H9 (cell line): ENCODE measurements around the gene PNPLA2. TPM values are rescaled to one million over a fixed set of nuclear protein-coding genes. Genes with fewer than 3 reads are reported as not detected.

Experiments
- DNase-seq: peaks from one replicate; pipeline ENCODE4 v3.0.0-alpha.2; 2017
- H2AFZ ChIP-seq: one replicate; pipeline ENCODE4 v1.6.1; 2013; ENCODE audit warnings: mild to moderate bottlenecking, low read length, control low read depth, moderate library complexity
- H2AK5ac ChIP-seq: 2 replicates; pipeline ENCODE4 v1.6.1; 2013; ENCODE audit warnings: low read length, control low read depth, mixed read lengths; ENCODE audit not compliant: insufficient read length
- H2BK120ac ChIP-seq: one replicate; pipeline ENCODE4 v1.6.1; 2013; ENCODE audit warnings: low read depth, mild to moderate bottlenecking, low read length, control low read depth, inconsistent platforms; ENCODE audit not compliant: poor library complexity, severe bottlenecking
- H2BK12ac ChIP-seq: 2 replicates; pipeline ENCODE4 v1.6.1; 2013; ENCODE audit warnings: low read length, control low read depth, mixed read lengths, low read depth; ENCODE audit not compliant: insufficient read length
- H2BK15ac ChIP-seq: 2 replicates; pipeline ENCODE4 v1.6.1; 2013; ENCODE audit warnings: low read depth, low read length, control low read depth
- H2BK20ac ChIP-seq: one replicate; pipeline ENCODE4 v1.6.1; 2013; ENCODE audit warnings: low read depth, mild to moderate bottlenecking, low read length, control low read depth, inconsistent platforms; ENCODE audit not compliant: poor library complexity, severe bottlenecking
- H2BK5ac ChIP-seq: 2 replicates; pipeline ENCODE4 v1.6.1; 2013; ENCODE audit warnings: low read length, control low read depth, mixed read lengths; ENCODE audit not compliant: insufficient read length
- H3K14ac ChIP-seq: 2 replicates; pipeline ENCODE4 v1.6.1; 2013; ENCODE audit warnings: low read length, control low read depth; ENCODE audit not compliant: insufficient read depth
- H3K18ac ChIP-seq: 2 replicates; pipeline ENCODE4 v1.6.1; 2013; ENCODE audit warnings: low read depth, mild to moderate bottlenecking, mixed read lengths, low read length, control low read depth; ENCODE audit not compliant: insufficient read length
- H3K23ac ChIP-seq: 2 replicates; pipeline ENCODE4 v1.6.1; 2013; ENCODE audit warnings: low read length, control low read depth, mixed read lengths, low read depth; ENCODE audit not compliant: insufficient read length
- H3K23me2 ChIP-seq: 2 replicates; pipeline ENCODE4 v1.6.1; 2013; ENCODE audit warnings: low read depth, mild to moderate bottlenecking, mixed read lengths, low read length, control low read depth; ENCODE audit not compliant: insufficient read length, poor library complexity, severe bottlenecking
- H3K27ac ChIP-seq: 2 replicates; pipeline ENCODE4 v1.5.1; 2013; ENCODE audit warnings: low read length, control low read depth, mixed read lengths, low read depth; ENCODE audit not compliant: insufficient read length
- H3K27me3 ChIP-seq: 2 replicates; pipeline ENCODE4 v1.6.1; 2013; ENCODE audit warnings: low read length, control low read depth, inconsistent platforms; ENCODE audit not compliant: insufficient read depth
- H3K4ac ChIP-seq: 2 replicates; pipeline ENCODE4 v1.6.1; 2013; ENCODE audit warnings: low read depth, mild to moderate bottlenecking, control low read depth, inconsistent platforms, low read length, moderate library complexity
- H3K4me1 ChIP-seq: 2 replicates; pipeline ENCODE4 v1.6.1; 2013; ENCODE audit warnings: low read length, control low read depth, inconsistent platforms; ENCODE audit not compliant: insufficient read depth
- H3K4me2 ChIP-seq: 2 replicates; pipeline ENCODE4 v1.6.1; 2013; ENCODE audit warnings: low read length, control low read depth, mixed read lengths; ENCODE audit not compliant: insufficient read length, insufficient read depth
- H3K56ac ChIP-seq: 2 replicates; pipeline ENCODE4 v1.6.1; 2013; ENCODE audit warnings: low read depth, mild to moderate bottlenecking, mixed read lengths, low read length, control low read depth; ENCODE audit not compliant: insufficient read length
- H3K79me1 ChIP-seq: 2 replicates; pipeline ENCODE4 v1.6.1; 2013; ENCODE audit warnings: low read depth, mild to moderate bottlenecking, moderate library complexity, low read length, control low read depth, inconsistent platforms; ENCODE audit not compliant: insufficient read depth, poor library complexity, severe bottlenecking
- H3K79me2 ChIP-seq: 2 replicates; pipeline ENCODE4 v1.6.1; 2013; ENCODE audit warnings: low read length, control low read depth, inconsistent platforms; ENCODE audit not compliant: insufficient read depth
- H3K9ac ChIP-seq: 2 replicates; pipeline ENCODE4 v1.6.1; 2013; ENCODE audit warnings: low read length, control low read depth, mixed read lengths; ENCODE audit not compliant: insufficient read length; ENCODE audit errors: extremely low read depth
- H3K9me3 ChIP-seq: one replicate; pipeline ENCODE4 v1.6.1; 2013; ENCODE audit warnings: low read depth, low read length, inconsistent platforms; ENCODE audit not compliant: control insufficient read depth
- H3T11ph ChIP-seq: one replicate; pipeline ENCODE4 v1.6.1; 2013; ENCODE audit warnings: mild to moderate bottlenecking, low read length, control low read depth, inconsistent platforms
- H4K20me1 ChIP-seq: one replicate; pipeline ENCODE4 v1.6.1; 2013; ENCODE audit not compliant: control insufficient read depth, insufficient read length, insufficient read depth
- H4K5ac ChIP-seq: 2 replicates; pipeline ENCODE4 v1.6.1; 2013; ENCODE audit warnings: low read depth, mild to moderate bottlenecking, mixed read lengths, low read length, control low read depth; ENCODE audit not compliant: insufficient read length
- H4K8ac ChIP-seq: replicated peaks from 2 replicates; pipeline ENCODE4 v1.6.1; 2013; ENCODE audit warnings: low read length, control low read depth, mixed read lengths, low read depth; ENCODE audit not compliant: insufficient read length
- H4K91ac ChIP-seq: 2 replicates; pipeline ENCODE4 v1.6.1; 2013; ENCODE audit warnings: low read depth, mild to moderate bottlenecking, moderate library complexity, mixed read lengths, low read length, control low read depth; ENCODE audit not compliant: insufficient read length
- H3K27ac Mint-ChIP-seq, 3 experiments: 2 replicates in 2 of 3; 3 replicates in 1 of 3; pipeline ENCODE4 v1.8.0; 2020 to 2021; ENCODE audit warnings: mixed read lengths in 3 of 3, mild to moderate bottlenecking in 1 of 3, moderate library complexity in 1 of 3
- H3K27me3 Mint-ChIP-seq: 2 replicates; pipeline ENCODE4 v1.8.0; 2021; ENCODE audit warnings: low read depth, mild to moderate bottlenecking, moderate library complexity, mixed read lengths
- H3K36me3 Mint-ChIP-seq, 3 experiments: 2 replicates in 2 of 3; 3 replicates in 1 of 3; pipeline ENCODE4 v1.8.0; 2020 to 2021; ENCODE audit warnings: low read depth in 3 of 3, mixed read lengths in 3 of 3; ENCODE audit not compliant: insufficient read depth in 1 of 3
- H3K4me1 Mint-ChIP-seq, 2 experiments: 2 replicates each; pipeline ENCODE4 v1.8.0; 2020; ENCODE audit warnings: mixed read lengths in 2 of 2
- H3K4me3 Mint-ChIP-seq, 2 experiments: 2 replicates in 1 of 2; 3 replicates in 1 of 2; pipeline ENCODE4 v1.8.0; 2020 to 2021; ENCODE audit warnings: mild to moderate bottlenecking in 2 of 2, mixed read lengths in 2 of 2, moderate library complexity in 1 of 2
- H3K9me3 Mint-ChIP-seq, 2 experiments: 2 replicates in 1 of 2; 3 replicates in 1 of 2; pipeline ENCODE4 v1.8.0; 2020; ENCODE audit warnings: mild to moderate bottlenecking in 2 of 2, mixed read lengths in 2 of 2, moderate library complexity in 1 of 2
- CTCF ChIP-seq: fragments of 200-600 bp; sonication (generic); conservative IDR thresholded peaks from 3 replicates; pipeline ENCODE4 v1.8.0; 2021; ENCODE audit warnings: antibody characterized with exemption, mild to moderate bottlenecking
- WGBS: extraction: QIAGEN DNeasy Blood & Tissue Kit; methylation state at CpG from one replicate; pipeline ENCODE4 v1.1.7; 2013; ENCODE audit warnings: missing lambda C conversion rate, low lambda C conversion rate, mixed read lengths; ENCODE audit not compliant: insufficient read length; ENCODE audit errors: extremely low coverage; 5-methylcytosine and 5-hydroxymethylcytosine counted together
- total RNA-seq: library from RNA; stranded (reverse); gene quantifications from 2 replicates; pipeline ENCODE4 v1.2.1, GENCODE V29; 2021

Gene PNPLA2
- total RNA-seq, 1 experiment from 2014 or later: 67.3 TPM

DNA sequence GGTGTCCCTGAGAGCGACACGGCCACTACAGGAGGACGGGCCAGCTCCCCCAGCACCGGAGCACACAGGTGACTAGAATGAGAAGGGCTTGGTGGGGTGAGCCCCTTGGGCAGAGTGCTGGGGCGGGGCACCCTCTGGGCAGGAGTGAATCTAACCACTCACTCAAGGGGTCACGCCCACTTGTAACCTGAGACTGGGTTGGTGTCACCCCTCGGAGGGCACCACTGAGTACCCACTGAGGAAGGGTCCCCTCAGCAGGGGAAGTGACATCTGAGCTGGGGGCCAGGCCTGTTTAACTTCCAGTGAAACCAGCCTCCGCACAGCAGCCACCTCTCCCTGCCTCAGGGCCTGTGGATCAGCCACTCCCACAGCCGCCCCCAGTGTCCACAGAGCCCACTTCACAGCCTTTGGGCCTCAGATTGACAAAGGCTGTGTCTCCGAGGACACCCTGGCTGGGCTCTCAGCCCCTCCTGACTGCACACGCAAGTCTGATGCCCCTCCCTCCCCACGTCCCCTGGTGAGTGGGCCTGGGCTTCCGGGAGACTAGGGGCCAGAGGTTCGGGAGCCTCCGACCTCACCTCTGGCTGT, 47.0 kb upstream of the PNPLA2 start:
- no peak for TF ChIP-seq CTCF
- peak; percentile 53 for DNase-seq
- H2BK20ac ChIP-seq: no peak overlapping the region
- H3K4me1 ChIP-seq: no peaks in the 10 kb centered on the region
- no peak overlapping the region for H2BK15ac ChIP-seq
- H2AFZ ChIP-seq: no peak overlapping the region
- no CpG with 5 or more reads among the region's 15 CpGs for WGBS
- no peaks in the 10 kb centered on the region for H4K20me1 ChIP-seq
- H3K23me2 ChIP-seq: peaks cover 6% of the 10 kb centered on the region
- H3K18ac ChIP-seq: no peak overlapping the region
- no peak overlapping the region for H3T11ph ChIP-seq
- H3K36me3 Mint-ChIP-seq: peaks cover 5 to 31% (median 23%) of the 10 kb centered on the region in 3 experiments; a peak in 6 of 7 replicates
- H3K79me2 ChIP-seq: peaks cover 4% of the 10 kb centered on the region; the same call in 1 of the 2 replicates
- no peak overlapping the region for H2AK5ac ChIP-seq
- H4K8ac ChIP-seq: no peak overlapping the region
- no peaks in the 10 kb centered on the region for H3K27me3 ChIP-seq
- no peak overlapping the region for H2BK12ac ChIP-seq
- H3K27me3 Mint-ChIP-seq: no peaks in the 10 kb centered on the region
- no peak overlapping the region for H3K27ac ChIP-seq
- no peak overlapping the region for H3K27ac Mint-ChIP-seq
- no peak overlapping the region for H3K4ac ChIP-seq
- no peak overlapping the region for H4K5ac ChIP-seq
- no peaks in the 10 kb centered on the region for H3K9me3 Mint-ChIP-seq
- peaks cover 10 to 14% of the 10 kb centered on the region in 2 experiments for H3K4me1 Mint-ChIP-seq
- H3K56ac ChIP-seq: no peak overlapping the region
- no peak overlapping the region for H3K9ac ChIP-seq
- H3K79me1 ChIP-seq: peaks cover 8% of the 10 kb centered on the region
- no peak overlapping the region for H4K91ac ChIP-seq
- H3K4me2 ChIP-seq: no peak overlapping the region
- no peak overlapping the region for H3K14ac ChIP-seq
- no peak overlapping the region for H3K23ac ChIP-seq
- H2BK120ac ChIP-seq: no peak overlapping the region
- no peaks in the 10 kb centered on the region for H3K9me3 ChIP-seq
- H2BK5ac ChIP-seq: no peak overlapping the region
- H3K4me3 Mint-ChIP-seq: no peak overlapping the region
